HPDE6-E6E7 (cell line): Measurements from ENCODE around the gene WDR7.
A peak's percentile ranks its signal among the peaks of the same experiment; 100 is the strongest.

Experiments used
- DNase-seq: peaks from one replicate; pipeline ENCODE4 v3.0.0; 2011; ENCODE audit warnings: missing footprints; ENCODE audit errors: extremely low spot score

The WDR7 gene

GRCh38 chr18:56722518-56722917 is 71.4 kb downstream of the WDR7 start:
- no peak for DNase-seq

GRCh38 chr18:56723068-56723467 is 71.9 kb downstream of the WDR7 start:
- no peak for DNase-seq

DNA sequence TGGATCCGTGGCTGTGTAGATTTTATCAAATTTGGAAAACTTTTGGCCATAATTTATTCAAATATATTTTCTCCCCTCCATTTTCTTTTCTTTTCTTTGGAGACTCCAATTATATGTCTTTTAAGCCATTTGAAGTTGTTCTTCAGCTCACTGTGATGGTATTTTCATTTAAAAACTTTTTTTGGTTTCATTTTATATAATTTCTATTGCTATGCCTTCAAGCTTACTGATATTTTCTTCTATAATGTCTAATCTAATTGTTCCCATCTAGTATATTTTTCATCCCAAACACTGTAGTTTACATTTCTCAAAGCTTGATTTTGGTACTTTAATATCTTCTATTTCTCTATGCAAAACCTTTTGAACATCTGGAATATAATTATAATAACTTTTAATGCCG is 72.5 kb downstream of the WDR7 start:
- no peak for DNase-seq

GRCh38 chr18:56726906-56727305 is 75.7 kb downstream of the WDR7 start:
- DNase-seq = no peak

DNA sequence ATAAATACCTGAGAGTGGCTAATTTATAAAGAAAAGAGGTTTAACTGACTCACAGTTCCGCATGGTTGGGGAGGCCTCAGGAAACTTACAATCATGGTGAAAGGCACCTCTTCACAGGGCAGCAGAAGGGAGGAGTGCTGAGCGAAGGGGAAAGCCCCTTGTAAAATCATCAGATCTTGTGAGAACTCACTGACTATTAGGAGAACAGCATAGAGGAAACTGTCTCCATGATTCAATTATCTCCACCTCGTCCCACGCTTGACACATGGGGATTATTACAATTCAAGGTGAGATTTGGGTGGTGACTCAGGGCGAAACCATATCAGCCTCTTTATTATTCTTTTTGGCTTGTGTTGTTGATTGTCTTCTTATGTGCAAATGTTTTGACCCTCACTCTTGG is 76.2 kb downstream of the WDR7 start:
- DNase-seq = no peak

GRCh38 chr18:56728741-56729140 is 77.6 kb downstream of the WDR7 start:
- no peak for DNase-seq

DNA sequence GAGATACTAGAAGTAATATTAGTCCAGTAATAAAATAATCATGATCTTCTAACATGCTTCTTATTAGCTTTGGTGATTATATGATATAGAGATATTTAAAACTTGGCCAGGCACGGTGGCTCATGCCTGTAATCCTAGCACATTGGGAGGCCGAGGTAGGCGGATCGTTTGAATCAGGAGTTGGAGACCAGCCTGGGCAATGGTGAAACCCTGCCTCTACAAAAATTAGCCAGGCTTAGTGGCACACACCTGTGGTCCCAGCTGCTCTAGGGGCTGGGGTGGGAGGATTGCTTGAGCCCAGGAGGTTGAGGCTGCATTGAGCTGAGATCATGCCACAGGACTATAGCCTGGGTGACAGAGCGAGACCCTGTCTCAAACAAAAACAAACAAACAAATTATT is 87.0 kb downstream of the WDR7 start:
- no peak for DNase-seq

GRCh38 chr18:56739731-56740130 is 88.6 kb downstream of the WDR7 start:
- DNase-seq = no peak

GRCh38 chr18:56740645-56741044 is 89.5 kb downstream of the WDR7 start:
- no peak for DNase-seq

- DNase-seq = no peak
Observed at GRCh38 chr18:56741685-56742084, 90.5 kb downstream of the WDR7 start.

- DNase-seq = no peak
Observed at GRCh38 chr18:56743115-56743514, 92.0 kb downstream of the WDR7 start.

- DNase-seq = no peak
Observed at GRCh38 chr18:56747032-56747658, 96.0 kb downstream of the WDR7 start.

- no peak for DNase-seq
Observed at GRCh38 chr18:56747857-56748256, 96.7 kb downstream of the WDR7 start.

- no peak for DNase-seq
Observed at GRCh38 chr18:56748698-56749268, 97.6 kb downstream of the WDR7 start.

GRCh38 chr18:56756966-56757365 is 105.8 kb downstream of the WDR7 start:
- DNase-seq = no peak

- no peak for DNase-seq
Observed at GRCh38 chr18:56770097-56770496, 118.9 kb downstream of the WDR7 start.

- no peak for DNase-seq
Observed at GRCh38 chr18:56770873-56771272, 119.7 kb downstream of the WDR7 start.

- no peak for DNase-seq
Observed at GRCh38 chr18:56775701-56776100, 124.5 kb downstream of the WDR7 start.

DNA sequence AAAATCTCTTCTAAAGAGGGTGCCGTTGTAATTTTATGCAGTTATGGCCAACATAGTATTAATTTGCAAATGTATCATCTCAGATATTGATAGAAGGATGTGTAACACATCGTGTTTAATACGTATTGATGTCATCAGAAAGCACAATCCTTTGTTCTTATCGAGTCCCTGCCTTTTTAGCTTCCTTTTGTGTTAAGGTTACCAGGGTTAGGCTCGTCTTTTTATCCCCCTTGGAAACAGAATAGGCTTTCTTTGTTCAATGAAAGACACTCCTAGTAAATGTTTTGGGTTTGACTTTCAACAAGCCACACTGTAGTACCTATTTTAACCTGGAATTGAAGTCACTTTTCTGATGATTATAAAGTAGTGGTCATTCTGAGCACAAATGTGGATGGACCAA is 136.2 kb downstream of the WDR7 start:
- DNase-seq = no peak

GRCh38 chr18:56789004-56789888 is 138.1 kb downstream of the WDR7 start:
- DNase-seq = peak; percentile 4

DNA sequence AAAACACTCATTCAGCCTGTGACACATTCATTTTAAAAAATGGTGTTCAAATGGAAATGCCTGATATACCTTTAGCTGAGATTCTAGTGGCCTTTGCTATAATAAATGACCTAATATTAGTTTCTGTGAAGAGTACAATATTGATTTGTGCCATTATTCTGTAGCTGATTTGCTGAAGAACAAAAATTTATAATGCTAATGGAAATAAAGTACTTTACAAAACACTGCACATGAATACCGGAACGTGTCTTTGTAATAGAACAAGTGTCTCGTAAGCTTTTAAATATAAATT is 138.7 kb downstream of the WDR7 start:
- no peak for DNase-seq

GRCh38 chr18:56795381-56795780 is 144.2 kb downstream of the WDR7 start:
- no peak for DNase-seq

DNA sequence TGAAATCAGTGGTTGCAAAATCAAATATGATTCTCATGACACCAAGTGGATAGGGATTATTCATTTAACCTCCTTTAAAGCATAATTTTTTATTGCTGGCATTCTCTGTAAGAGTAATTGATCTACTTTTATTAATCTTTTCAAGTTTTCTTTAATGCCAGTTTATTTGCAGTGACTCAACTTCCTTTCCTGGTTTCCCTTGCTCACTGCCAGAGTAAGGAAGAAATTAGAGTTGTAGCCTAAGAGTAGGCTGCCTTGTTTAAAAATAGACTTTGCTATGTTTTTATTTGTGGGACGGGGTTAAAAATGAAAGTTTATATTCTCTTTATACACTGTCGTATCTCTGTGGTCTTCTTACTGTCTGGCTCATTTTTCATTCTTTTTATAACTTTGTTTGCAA is 148.6 kb downstream of the WDR7 start:
- no peak for DNase-seq
